Panc1 (cell line): Measurements from ENCODE around the gene LPCAT4. TPM values are rescaled to one million over a fixed set of nuclear protein-coding genes. Genes with fewer than 3 reads are reported as not detected.
"Not testable (repeated sequence)": the region's sequence is repeated elsewhere in the genome, so short reads cannot be mapped to it uniquely, and the experiment has no call there.

ENCODE experiments used
- ATAC-seq: fragments of 200-7000 bp; cut with Tn5 transposase; 2 replicates; pipeline ENCODE4 v1.9.1; 2020; ENCODE audit warnings: mild to moderate bottlenecking, moderate library complexity
- BruUV-seq: library from RNA; stranded (reverse); fragments of 400-500 nt; replicated peaks from 2 replicates; lab custom pipeline; 2021; lab: Mats Ljungman, UMichigan
- CTCF ChIA-PET: fragments of 300-600 bp; sonication (Branson Sonifier 250); formaldehyde crosslinking; loops from one replicate; lab custom pipeline; 2022; ENCODE audit warnings: antibody characterized with exemption; lab: Charles Lee
- POLR2A ChIA-PET: fragments of 300-600 bp; sonication (Branson Sonifier 250); formaldehyde crosslinking; loops from one replicate; lab custom pipeline; 2022; ENCODE audit warnings: antibody characterized with exemption; lab: Charles Lee
- DNase-seq: peaks from one replicate; pipeline ENCODE4 v3.0.0-alpha.2; 2010; ENCODE audit warnings: low read depth, low spot score
- H3K27ac ChIP-seq: 2 replicates; pipeline ENCODE4 v1.5.1; 2011; ENCODE audit warnings: mild to moderate bottlenecking, low read length, inconsistent platforms
- H3K27me3 ChIP-seq: fragments of 200-500 bp; sonication (Bioruptor generic); 2 replicates; pipeline ENCODE4 v1.6.0; 2014; ENCODE audit warnings: low read length, inconsistent platforms; ENCODE audit not compliant: control insufficient read depth, insufficient read depth
- H3K36me3 ChIP-seq: fragments of 200-500 bp; sonication (Bioruptor generic); 2 replicates; pipeline ENCODE4 v1.5.1; 2014; ENCODE audit warnings: inconsistent platforms, mild to moderate bottlenecking, low read length, moderate library complexity; ENCODE audit not compliant: control insufficient read depth, insufficient read depth
- H3K4me1 ChIP-seq: 2 replicates; pipeline ENCODE4 v1.5.1; 2011; ENCODE audit warnings: inconsistent platforms, mild to moderate bottlenecking, low read length, moderate library complexity; ENCODE audit not compliant: control insufficient read depth, insufficient read depth
- H3K4me3 ChIP-seq, 2 experiments: 2 replicates each; pipeline ENCODE4 v1.5.1; 2011 to 2012; ENCODE audit warnings: low read depth in 2 of 2, low read length in 2 of 2, mild to moderate bottlenecking in 2 of 2, inconsistent platforms in 1 of 2, moderate library complexity in 1 of 2
- H3K9me3 ChIP-seq: fragments of 200-500 bp; sonication (Bioruptor generic); 2 replicates; pipeline ENCODE4 v1.5.1; 2014; ENCODE audit warnings: low read depth, mild to moderate bottlenecking, inconsistent platforms, low read length, moderate library complexity; ENCODE audit not compliant: control insufficient read depth, insufficient read depth
- in situ Hi-C: cut with HindIII; loops from 2 replicates; pipeline ENCODE4 v1.10.0; 2016; ENCODE audit warnings: low sequenced_read_pairs, low pct_unique_long_range_greater_than_20kb
- intact Hi-C: fragments of 100-400 bp; cut with micrococcal nuclease; formaldehyde crosslinking; loops from one replicate; pipeline ENCODE4 v1.10.0; 2022; ENCODE audit not compliant: unreplicated experiment
- total RNA-seq: library from RNA; stranded (reverse); gene quantifications from one replicate; pipeline ENCODE4 v1.2.1, GENCODE V29; 2021; ENCODE audit not compliant: unreplicated experiment

LPCAT4 gene
- total RNA-seq, 1 experiment from 2014 or later, result 58.5 TPM

GRCh38 chr15:34403160-34403598 is 36.2 kb upstream of the LPCAT4 start:
- CTCF ChIA-PET, H3K4me3 ChIP-seq, POLR2A ChIA-PET, H3K27ac ChIP-seq, H3K27me3 ChIP-seq, H3K36me3 ChIP-seq, intact Hi-C loops, BruUV-seq, ATAC-seq, H3K4me1 ChIP-seq, DNase-seq, in situ Hi-C loops, H3K9me3 ChIP-seq: not testable (repeated sequence)

DNA sequence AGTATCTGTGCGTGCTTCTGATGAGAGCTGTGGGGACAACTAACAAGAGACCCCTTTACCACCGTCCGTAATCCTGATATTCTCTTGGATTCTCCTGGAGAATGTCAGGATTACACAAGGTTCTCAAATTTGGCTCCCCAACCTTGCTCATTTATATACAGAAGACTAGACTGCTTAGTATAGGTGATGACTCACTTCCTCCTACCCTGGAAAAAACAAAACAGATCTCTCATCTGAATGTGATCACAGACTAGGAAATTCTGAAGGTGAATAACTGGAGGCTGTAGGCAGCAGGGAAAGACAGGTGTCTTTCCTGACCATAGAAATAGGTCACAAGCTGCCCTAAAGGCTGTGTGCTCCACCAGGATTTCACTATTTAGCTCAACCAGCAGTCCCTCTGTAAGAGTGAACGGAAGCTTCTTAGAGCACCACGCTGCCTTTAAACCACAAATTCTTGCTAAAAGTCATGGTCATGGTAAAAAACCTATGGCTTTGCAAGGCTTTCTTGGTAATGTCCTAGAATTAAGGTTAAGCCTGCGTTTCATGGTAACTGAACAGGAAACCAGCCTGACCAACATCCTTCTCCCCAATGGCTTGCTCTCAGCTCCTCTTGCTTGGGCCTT is 30.8 kb upstream of the LPCAT4 start:
- H3K27ac ChIP-seq, in situ Hi-C loops, DNase-seq, H3K27me3 ChIP-seq, H3K36me3 ChIP-seq, BruUV-seq, CTCF ChIA-PET, H3K4me3 ChIP-seq, POLR2A ChIA-PET, ATAC-seq, intact Hi-C loops, H3K4me1 ChIP-seq, H3K9me3 ChIP-seq: not testable (repeated sequence)

GRCh38 chr15:34392981-34393380 is 26.0 kb upstream of the LPCAT4 start:
- H3K4me1 ChIP-seq, in situ Hi-C loops, H3K27me3 ChIP-seq, intact Hi-C loops, CTCF ChIA-PET, ATAC-seq, H3K9me3 ChIP-seq, H3K36me3 ChIP-seq, H3K27ac ChIP-seq, DNase-seq, H3K4me3 ChIP-seq, POLR2A ChIA-PET, BruUV-seq: not testable (repeated sequence)

GRCh38 chr15:34389594-34390086 is 22.6 kb upstream of the LPCAT4 start:
- in situ Hi-C loops, H3K36me3 ChIP-seq, POLR2A ChIA-PET, intact Hi-C loops, CTCF ChIA-PET, H3K4me3 ChIP-seq, H3K27me3 ChIP-seq, BruUV-seq, H3K9me3 ChIP-seq, H3K27ac ChIP-seq, H3K4me1 ChIP-seq, DNase-seq: not testable (repeated sequence)
- ATAC-seq, result peak; percentile 17; the same call in 1 of the 2 replicates

DNA sequence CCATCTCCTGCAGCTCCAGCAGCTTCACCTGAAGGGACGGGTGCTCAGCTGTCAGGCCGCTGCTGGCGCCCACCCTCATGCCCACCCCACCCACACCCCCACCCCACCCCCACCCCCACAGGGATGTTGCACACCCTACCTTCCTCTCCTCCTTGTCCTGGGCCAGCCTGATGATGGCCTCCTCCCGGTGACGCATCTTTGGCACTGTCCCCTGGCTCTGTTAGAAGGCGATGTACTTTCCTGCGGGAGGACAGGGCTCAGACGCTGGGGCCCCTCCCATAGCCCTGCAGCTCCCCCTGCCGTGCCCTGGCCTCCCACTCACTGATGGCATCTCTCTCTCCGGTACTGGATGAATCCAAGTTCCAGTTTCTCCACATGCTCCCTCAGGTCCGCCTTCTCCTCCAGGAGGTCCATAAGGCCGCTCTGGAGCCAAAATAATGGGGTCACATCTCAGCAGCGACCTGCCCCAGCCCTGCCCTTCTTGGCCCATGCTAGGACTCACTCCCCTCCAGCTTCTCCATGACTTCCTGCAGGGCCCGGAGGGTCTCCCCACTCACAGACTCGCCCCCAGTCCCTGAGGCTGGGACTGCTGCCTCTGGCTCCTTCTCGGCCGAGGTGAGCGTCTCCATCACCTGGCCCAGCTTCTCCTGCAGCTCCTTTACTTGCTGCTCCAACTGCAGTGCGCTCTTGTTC is 15.0 kb upstream of the LPCAT4 start:
- H3K27me3 ChIP-seq, DNase-seq, CTCF ChIA-PET, ATAC-seq, POLR2A ChIA-PET, H3K36me3 ChIP-seq, H3K27ac ChIP-seq, H3K4me1 ChIP-seq, H3K4me3 ChIP-seq, in situ Hi-C loops, BruUV-seq, intact Hi-C loops, H3K9me3 ChIP-seq: not testable (repeated sequence)

GRCh38 chr15:34380491-34380890 is 13.5 kb upstream of the LPCAT4 start:
- H3K4me3 ChIP-seq, BruUV-seq, in situ Hi-C loops, DNase-seq, ATAC-seq, H3K9me3 ChIP-seq, intact Hi-C loops, H3K27ac ChIP-seq, H3K4me1 ChIP-seq, CTCF ChIA-PET, H3K36me3 ChIP-seq, H3K27me3 ChIP-seq, POLR2A ChIA-PET: not testable (repeated sequence)
